DMS79 treated with DMSO at 0.1 percent for 48 hours (cell line): ENCODE measurements around the gene LPCAT3.

Source experiments
- DNase-seq: peaks from one replicate; lab custom pipeline; 2025; lab: John Stamatoyannopoulos, UW

LPCAT3 gene

DNA sequence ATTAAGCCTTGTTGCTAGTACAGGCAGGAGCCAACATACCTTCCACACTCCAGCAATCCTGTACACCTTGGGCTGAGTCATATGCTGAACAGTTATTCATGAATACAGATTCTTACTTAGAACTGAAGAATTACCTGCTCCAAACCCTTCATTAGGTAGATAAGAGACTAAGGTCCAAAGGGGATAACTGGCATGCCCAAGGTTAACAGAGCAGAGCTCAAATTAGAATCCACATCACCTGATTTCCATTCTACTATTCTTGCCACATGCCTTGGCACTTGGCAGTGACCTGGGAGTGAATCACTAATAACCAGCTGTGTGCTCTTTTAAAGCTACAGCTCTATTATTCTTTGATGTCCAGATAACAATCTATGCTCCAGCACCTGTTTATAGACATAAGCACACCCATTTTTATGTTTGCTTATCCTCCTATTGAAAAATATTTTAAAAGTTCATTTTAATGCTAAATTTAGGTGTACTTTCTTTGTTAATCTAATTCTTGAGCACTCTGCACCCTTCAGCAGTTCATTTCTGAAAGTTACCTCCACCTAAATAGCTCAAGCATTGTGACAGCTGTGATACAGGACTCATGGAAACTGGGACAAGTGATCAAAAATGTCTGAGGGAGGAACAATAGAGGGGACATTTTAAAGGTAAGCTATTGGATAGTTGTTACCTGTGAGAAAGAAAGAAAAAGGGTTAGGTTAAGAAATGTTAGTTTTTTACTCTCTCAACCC, 19.4 kb downstream of the LPCAT3 start:
- no peak for DNase-seq

DNA sequence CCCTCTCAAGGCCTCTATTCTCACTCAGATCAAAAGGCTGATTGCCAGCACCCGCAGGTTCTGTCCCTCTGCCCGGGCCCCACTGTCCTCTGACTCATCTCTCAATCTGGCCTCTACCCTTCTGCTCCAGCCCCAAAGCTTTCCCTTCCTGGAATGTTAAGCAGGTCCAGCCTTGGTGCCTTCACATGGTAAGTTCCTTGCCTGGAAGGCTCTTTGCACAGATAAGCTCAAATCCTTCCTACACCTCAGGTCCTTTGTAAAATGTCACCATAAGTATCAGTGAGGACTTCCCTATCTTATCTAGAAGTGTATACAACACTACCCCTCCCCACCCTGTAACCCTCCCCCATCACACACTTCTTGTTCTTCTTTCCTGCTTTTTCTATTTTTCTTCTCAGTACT, 22.2 kb downstream of the LPCAT3 start:
- no peak for DNase-seq

DNA sequence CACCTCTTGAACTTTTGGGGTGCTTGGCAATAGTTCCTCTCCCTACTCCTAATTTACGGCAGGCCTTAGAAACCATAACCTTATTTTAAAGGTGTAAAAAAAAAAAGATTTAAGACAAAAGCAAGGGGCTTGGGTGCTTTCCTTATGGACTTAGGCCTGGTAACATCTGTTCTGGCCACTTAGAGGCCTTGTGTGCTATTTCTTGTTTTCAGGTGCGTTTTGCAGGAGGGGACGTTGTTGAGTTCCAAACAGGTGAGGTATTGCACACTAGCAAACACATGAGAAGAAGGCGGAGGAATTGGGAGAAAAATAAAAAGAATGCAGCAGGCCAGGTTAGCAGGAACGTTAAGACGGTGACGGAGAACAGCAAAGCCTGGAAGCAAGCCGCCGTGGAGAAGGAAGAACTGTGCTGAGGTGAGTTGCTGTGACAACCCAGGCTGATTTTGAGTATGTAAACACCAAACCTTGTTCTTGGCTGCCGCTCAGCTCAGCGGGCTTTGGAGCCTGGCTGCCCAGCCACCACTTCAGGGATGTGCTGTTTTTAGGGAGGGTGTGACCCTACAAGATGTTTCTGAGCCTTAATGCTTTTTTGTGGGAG, 30.2 kb downstream of the LPCAT3 start:
- DNase-seq = peak; percentile 22

DNA sequence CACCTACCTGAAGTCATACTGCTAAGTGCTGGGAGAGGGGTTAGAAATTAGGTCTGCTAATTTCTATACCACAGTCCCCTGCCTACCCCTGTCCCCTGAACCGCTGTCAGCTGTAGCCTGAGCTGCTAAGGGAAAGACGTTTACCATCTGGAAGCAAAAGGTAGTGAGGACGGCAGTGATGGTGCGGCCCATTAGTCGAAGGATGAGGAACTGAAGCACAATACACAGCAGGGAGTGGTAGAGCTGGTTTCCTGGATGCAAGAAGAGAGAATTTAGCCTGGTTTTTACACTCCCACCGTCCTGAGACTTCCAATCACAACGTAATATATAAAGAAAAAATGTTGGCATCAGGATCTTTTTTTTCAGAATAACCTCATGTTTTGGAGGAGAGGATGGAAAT, 35.7 kb downstream of the LPCAT3 start:
- no peak for DNase-seq

- no peak for DNase-seq
Measured at GRCh38 chr12:6981152-6982052, 36.9 kb downstream of the LPCAT3 start.

DNA sequence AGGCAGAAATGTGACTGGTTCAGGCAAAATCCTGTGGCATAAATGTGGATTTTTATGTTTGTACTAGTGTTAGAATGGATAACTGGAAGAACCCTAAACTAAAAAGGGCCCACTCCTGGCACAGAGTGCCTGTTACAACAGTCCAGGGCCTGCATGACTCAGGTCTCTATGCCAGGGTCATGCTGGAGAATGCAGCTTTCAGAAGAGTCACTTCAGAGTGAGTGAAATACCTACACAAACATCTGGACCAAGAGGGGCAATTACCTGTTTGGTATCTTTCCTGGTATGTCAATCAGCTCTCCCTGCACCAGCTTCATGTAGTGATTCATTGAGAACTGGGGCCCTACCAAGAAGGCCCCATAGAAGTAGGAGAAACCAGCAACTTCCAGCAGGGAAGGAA, 37.5 kb downstream of the LPCAT3 start:
- no peak for DNase-seq

DNA sequence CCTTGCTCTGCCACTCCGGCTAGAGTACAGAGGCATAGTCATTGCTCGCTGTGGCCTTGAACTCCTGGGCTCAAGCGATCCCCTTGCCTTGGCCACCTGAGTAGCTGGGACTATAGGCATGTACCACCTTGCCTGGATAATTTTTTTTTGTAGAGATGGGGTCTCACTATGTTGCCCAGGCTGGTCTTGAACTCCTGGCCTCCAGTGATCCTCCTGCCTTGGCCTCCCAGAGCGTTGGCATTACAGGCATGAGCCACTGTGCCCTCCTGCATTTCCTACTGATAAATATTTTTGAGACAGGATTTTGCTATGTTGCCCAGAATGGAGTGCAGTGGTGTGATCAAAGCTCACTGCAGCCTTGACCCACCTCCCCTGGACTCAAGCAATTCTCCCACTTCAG, 38.2 kb downstream of the LPCAT3 start:
- no peak for DNase-seq

DNA sequence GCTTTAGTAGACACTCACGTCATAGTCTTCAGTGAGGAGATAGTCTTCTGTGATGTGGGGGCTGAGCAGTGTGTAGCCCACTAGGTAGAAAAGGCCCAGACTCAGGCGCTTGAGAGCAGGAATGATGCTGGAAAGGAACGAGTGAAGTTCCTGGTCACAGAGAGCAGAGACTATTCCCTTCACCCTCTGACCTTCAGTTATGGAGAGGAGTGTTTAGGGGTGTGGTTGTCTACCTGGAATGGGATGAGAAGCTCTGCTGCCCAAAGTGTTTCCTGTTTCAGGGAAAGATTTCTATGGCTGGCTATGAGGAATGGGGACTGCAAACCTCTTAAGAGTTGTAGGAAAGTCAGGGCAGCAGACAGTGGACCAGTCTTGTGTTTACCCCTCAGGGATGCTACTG, 38.8 kb downstream of the LPCAT3 start:
- DNase-seq = no peak

GRCh38 chr12:6979021-6979420, 39.3 kb downstream of the LPCAT3 start:
- no peak for DNase-seq

- DNase-seq = no peak
Measured at GRCh38 chr12:6978611-6979011, 39.7 kb downstream of the LPCAT3 start.

DNA sequence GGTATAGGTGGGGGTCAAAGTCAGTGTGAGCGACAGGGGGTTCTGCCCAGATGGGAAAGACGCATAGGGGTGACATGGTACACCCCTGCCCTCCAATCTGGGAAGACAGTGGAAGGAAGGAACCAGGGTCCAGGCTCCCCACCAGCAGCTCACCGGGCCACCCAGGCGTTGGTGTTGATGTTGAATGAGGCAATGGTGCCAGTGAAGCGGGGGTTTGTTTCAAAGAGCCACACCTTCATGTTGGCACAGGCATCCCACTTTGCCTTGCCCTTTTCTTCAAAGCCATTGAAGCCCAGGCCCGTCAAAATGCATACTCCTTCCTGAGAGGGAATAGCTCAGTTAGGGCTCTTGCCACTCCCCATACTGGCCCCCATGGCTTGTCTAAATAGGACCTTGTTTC, 40.1 kb downstream of the LPCAT3 start:
- DNase-seq = no peak

- DNase-seq = no peak
Measured at GRCh38 chr12:6977653-6978052, 40.6 kb downstream of the LPCAT3 start.

- DNase-seq = no peak
Measured at GRCh38 chr12:6975297-6976032, 42.8 kb downstream of the LPCAT3 start.

DNA sequence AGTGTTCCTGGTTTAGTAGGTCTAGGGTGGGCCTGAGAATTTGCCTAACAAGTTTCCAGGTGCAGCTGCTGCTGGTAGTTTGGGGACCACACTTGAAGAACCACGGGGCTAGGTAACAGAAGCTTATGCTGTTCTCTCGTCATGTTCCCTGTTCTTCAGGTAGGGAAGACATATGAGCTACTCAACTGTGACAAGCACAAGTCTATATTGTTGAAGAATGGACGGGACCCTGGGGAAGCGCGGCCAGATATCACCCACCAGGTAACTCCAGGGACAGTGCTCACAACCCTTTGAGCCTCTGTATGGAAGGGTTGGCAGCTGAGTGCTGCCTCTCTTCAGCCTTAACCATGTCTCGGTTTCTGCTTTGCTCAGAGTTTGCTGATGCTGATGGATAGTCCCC, 44.1 kb downstream of the LPCAT3 start:
- DNase-seq = no peak

GRCh38 chr12:6970096-6970527, 48.2 kb downstream of the LPCAT3 start:
- no peak for DNase-seq

DNA sequence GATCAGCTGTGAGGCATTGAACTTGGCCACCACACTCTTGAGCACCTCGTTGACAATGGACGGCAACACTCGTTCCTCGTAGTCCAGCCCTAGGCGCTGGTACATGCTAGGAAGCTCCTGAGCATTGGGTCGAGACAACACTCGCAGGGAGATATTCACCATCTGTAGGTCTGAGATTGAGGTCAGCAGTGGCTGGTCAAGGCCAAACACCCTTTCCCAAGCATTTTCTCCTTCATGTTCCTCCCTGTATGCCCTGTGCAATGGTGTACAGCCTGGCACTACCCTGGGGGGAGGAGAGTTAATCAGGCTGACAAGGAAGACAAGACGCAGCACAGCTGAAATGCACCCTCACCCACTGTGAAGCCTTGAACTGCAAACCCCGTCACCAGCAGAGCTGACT, 49.9 kb downstream of the LPCAT3 start:
- DNase-seq = no peak

DNA sequence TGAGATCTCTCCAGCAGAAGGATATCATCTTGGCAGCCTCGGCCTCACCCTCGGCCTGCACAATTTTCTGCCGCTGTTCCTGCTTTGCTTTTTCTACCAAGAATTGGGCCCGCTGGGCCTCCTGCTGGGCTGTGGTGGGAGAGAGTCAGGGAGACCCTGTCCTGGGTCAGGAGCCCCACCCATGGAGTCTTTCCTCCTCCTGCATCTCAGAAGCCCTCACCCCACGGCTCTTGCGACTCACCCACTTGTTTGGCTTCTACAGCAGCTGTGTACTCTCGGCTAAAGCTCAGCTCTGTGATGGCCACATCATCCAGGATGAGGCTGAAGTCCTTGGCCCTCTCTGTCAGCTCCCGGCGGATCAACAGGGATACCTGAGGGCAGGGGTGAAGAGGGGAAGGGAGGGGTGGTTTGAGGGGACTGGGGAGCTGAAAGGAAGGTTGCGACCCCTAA, 50.6 kb downstream of the LPCAT3 start:
- DNase-seq = no peak

- no peak for DNase-seq
Measured at GRCh38 chr12:6966351-6966750, 51.9 kb downstream of the LPCAT3 start.

- no peak for DNase-seq
Measured at GRCh38 chr12:6965714-6966113, 52.6 kb downstream of the LPCAT3 start.

- DNase-seq = peak; percentile 81
Measured at GRCh38 chr12:6965026-6965661, 53.1 kb downstream of the LPCAT3 start.

GRCh38 chr12:6964605-6965025, 53.7 kb downstream of the LPCAT3 start:
- DNase-seq = peak; percentile 40
